Adipocyte (in vitro differentiated cells): ENCODE data around the gene RELN.

Source experiments
- DNase-seq: peaks from one replicate; pipeline ENCODE4 v3.0.0-alpha.2; 2015; ENCODE audit warnings: low read depth
- H3K27me3 ChIP-seq: replicated peaks from 2 replicates; pipeline ENCODE4 v1.7.0; 2013; ENCODE audit warnings: mild to moderate bottlenecking, low read length, moderate library complexity; ENCODE audit not compliant: control insufficient read depth, insufficient read depth
- H3K36me3 ChIP-seq: 2 replicates; pipeline ENCODE4 v1.7.0; 2013; ENCODE audit warnings: low read length, mild to moderate bottlenecking, moderate library complexity; ENCODE audit not compliant: control insufficient read depth, insufficient read depth, severe bottlenecking
- H3K4me1 ChIP-seq: 2 replicates; pipeline ENCODE4 v1.7.0; 2013; ENCODE audit warnings: mild to moderate bottlenecking, low read length, moderate library complexity; ENCODE audit not compliant: control insufficient read depth, insufficient read depth
- H3K4me3 ChIP-seq: 2 replicates; pipeline ENCODE4 v1.7.0; 2013; ENCODE audit warnings: mild to moderate bottlenecking, low read length, moderate library complexity
- H3K9ac ChIP-seq: 2 replicates; pipeline ENCODE4 v1.7.0; 2013; ENCODE audit warnings: mild to moderate bottlenecking, low read length, moderate library complexity
- H3K9me3 ChIP-seq: 2 replicates; pipeline ENCODE4 v1.7.0; 2013; ENCODE audit warnings: mild to moderate bottlenecking, low read length, moderate library complexity; ENCODE audit not compliant: control insufficient read depth

The RELN gene

DNA sequence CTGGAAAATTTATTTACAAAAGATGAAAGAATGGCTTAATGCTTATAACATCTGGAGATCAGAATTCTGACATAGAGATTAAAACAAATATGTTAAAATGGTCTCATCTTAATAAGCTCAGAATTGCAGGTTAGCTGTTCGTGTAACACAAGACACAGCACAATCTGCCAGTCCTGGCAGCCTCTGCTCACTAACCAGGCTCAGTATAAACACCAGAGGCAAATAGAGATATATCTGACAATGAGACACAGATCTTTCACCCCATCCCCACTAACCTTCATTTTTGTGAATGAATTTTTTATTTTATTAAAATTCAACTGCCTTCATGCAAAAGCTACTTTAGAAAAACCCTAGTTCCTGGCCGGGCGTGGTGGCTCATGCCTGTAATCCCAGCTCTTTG is 51.8 kb downstream of the RELN start:
- no peak overlapping the region for H3K4me3 ChIP-seq
- DNase-seq = no peak
- H3K27me3 ChIP-seq = no peaks in the 10 kb centered on the region
- H3K4me1 ChIP-seq = no peaks in the 10 kb centered on the region
- H3K9me3 ChIP-seq = no peaks in the 10 kb centered on the region
- H3K36me3 ChIP-seq = no peaks in the 10 kb centered on the region
- no peak overlapping the region for H3K9ac ChIP-seq

GRCh38 chr7:103936558-103936957 is 52.9 kb downstream of the RELN start:
- Histone ChIP-seq H3K9me3 (no peaks in the 10 kb centered on the region), H3K4me3 (no peak overlapping the region), H3K36me3 (no peaks in the 10 kb centered on the region), H3K27me3 (no peaks in the 10 kb centered on the region), H3K4me1 (no peaks in the 10 kb centered on the region), H3K9ac (no peak overlapping the region)
- DNase-seq = no peak

DNA sequence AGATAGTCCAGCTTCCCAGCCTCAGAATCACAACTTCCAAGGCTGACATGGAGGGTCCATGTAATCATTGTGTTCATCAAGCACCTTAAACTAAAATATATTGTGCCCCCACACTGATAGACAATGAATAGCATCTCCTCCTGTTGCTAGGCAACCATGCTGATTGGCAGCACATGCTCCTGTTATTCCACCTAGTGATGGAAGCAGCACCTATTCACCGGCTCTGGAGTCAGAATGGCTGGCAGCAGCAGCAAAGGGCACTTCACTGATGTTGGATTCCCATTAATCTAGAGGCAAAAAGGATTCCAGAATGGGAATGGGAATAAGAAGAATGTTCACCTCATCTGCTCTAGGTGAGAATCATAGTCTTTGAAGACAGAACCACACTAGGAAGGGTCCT is 55.0 kb downstream of the RELN start:
- no peaks in the 10 kb centered on the region for H3K9me3 ChIP-seq
- no peak overlapping the region for H3K9ac ChIP-seq
- H3K4me1 ChIP-seq = no peaks in the 10 kb centered on the region
- no peaks in the 10 kb centered on the region for H3K36me3 ChIP-seq
- H3K4me3 ChIP-seq = no peak overlapping the region
- H3K27me3 ChIP-seq = no peaks in the 10 kb centered on the region
- no peak for DNase-seq

DNA sequence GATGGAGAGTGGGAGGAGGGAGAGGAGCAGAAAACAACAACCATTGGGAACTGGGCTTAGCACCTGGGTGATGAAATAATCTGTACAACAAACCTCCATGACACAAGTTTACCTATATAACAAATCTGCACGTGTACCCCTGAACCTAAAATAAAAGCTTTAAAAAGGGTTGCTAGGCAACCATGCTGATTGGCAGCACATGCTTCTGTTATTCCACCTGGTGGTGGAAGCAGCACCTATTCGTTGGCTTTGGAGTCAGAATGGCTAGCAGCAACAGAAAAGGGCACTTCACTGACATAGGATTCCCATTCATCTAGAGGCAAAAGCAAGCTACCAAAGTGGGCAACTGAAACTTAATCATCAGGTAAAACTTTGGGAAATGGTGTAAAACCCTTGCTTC is 57.1 kb downstream of the RELN start:
- H3K9ac ChIP-seq = no peak overlapping the region
- no peaks in the 10 kb centered on the region for H3K4me1 ChIP-seq
- no peak for DNase-seq
- no peaks in the 10 kb centered on the region for H3K9me3 ChIP-seq
- H3K4me3 ChIP-seq = no peak overlapping the region
- no peaks in the 10 kb centered on the region for H3K36me3 ChIP-seq
- no peaks in the 10 kb centered on the region for H3K27me3 ChIP-seq

GRCh38 chr7:103929901-103930311 is 59.6 kb downstream of the RELN start:
- Histone ChIP-seq H3K4me3 (no peak overlapping the region), H3K9ac (no peak overlapping the region), H3K27me3 (no peaks in the 10 kb centered on the region), H3K36me3 (no peaks in the 10 kb centered on the region), H3K9me3 (no peaks in the 10 kb centered on the region), H3K4me1 (no peaks in the 10 kb centered on the region)
- no peak for DNase-seq

DNA sequence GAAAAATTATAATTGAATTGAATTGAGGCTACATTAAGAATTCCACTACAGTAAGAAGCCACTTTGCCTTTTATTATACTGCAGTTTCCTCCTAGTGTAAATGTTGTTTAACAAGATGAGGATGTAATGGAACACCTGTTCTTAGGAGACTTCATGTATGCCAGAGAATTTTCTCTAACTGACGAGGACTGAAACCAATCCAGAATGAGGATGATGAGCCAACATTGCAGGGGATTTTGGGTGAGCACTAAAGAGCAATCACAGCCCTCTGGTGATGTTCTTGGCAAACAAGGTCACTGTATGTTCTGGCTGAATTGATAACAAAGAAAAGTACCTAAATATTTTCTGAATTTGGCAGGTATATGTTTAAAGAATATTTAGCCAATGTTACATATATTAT is 60.9 kb downstream of the RELN start:
- Histone ChIP-seq H3K36me3 (no peaks in the 10 kb centered on the region), H3K9ac (no peak overlapping the region), H3K27me3 (no peaks in the 10 kb centered on the region), H3K4me3 (no peak overlapping the region), H3K4me1 (no peaks in the 10 kb centered on the region), H3K9me3 (no peaks in the 10 kb centered on the region)
- DNase-seq = no peak

GRCh38 chr7:103924184-103924583 is 65.3 kb downstream of the RELN start:
- Histone ChIP-seq H3K4me3 (no peak overlapping the region), H3K9ac (no peak overlapping the region), H3K36me3 (no peaks in the 10 kb centered on the region), H3K9me3 (no peaks in the 10 kb centered on the region), H3K4me1 (no peaks in the 10 kb centered on the region), H3K27me3 (no peaks in the 10 kb centered on the region)
- DNase-seq = no peak

DNA sequence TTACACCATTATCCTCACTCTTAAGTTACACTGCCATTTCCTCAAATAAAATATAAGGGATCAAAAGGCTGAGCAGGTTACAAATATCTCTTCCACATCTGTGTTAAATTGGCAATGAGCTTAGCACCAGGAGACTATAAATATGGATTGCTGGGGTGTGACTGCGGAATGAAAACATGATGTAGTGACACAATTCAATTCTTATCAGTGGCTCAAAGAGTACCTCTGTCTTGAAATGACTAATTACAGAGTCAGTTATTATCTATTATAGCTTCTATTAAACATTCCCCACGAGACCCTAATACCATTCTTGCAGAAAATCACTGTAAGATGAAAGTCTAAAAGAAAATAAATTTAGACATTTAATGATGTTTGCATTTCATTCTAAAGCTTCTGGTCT is 67.1 kb downstream of the RELN start:
- no peak overlapping the region for H3K9ac ChIP-seq
- no peaks in the 10 kb centered on the region for H3K4me1 ChIP-seq
- no peak for DNase-seq
- no peak overlapping the region for H3K4me3 ChIP-seq
- no peaks in the 10 kb centered on the region for H3K36me3 ChIP-seq
- H3K9me3 ChIP-seq = no peaks in the 10 kb centered on the region
- H3K27me3 ChIP-seq = no peaks in the 10 kb centered on the region

GRCh38 chr7:103921692-103922091 is 67.8 kb downstream of the RELN start:
- DNase-seq = no peak
- Histone ChIP-seq H3K4me3 (no peak overlapping the region), H3K9ac (no peak overlapping the region), H3K27me3 (no peaks in the 10 kb centered on the region), H3K9me3 (no peaks in the 10 kb centered on the region), H3K36me3 (no peaks in the 10 kb centered on the region), H3K4me1 (no peaks in the 10 kb centered on the region)

GRCh38 chr7:103919272-103919868 is 70.1 kb downstream of the RELN start:
- no peaks in the 10 kb centered on the region for H3K4me1 ChIP-seq
- no peak for DNase-seq
- H3K36me3 ChIP-seq = no peaks in the 10 kb centered on the region

GRCh38 chr7:103918631-103919271 is 70.7 kb downstream of the RELN start:
- H3K4me3 ChIP-seq = no peak overlapping the region
- DNase-seq = no peak
- H3K27me3 ChIP-seq = no peaks in the 10 kb centered on the region
- no peaks in the 10 kb centered on the region for H3K4me1 ChIP-seq
- no peak overlapping the region for H3K9ac ChIP-seq
- no peaks in the 10 kb centered on the region for H3K36me3 ChIP-seq
- no peaks in the 10 kb centered on the region for H3K9me3 ChIP-seq

More at GRCh38 chr7:103919272-103919868, 70.1 kb downstream of the RELN start:
- Histone ChIP-seq H3K27me3 (no peaks in the 10 kb centered on the region), H3K9me3 (no peaks in the 10 kb centered on the region), H3K9ac (no peak overlapping the region), H3K4me3 (no peak overlapping the region)
